Endothelial cell of hepatic sinusoid (primary cell): Measurements from ENCODE around the gene INPP4B.
"Not testable (repeated sequence)": the region's sequence is repeated elsewhere in the genome, so short reads cannot be mapped to it uniquely, and the experiment has no call there.

ENCODE experiments used
- in situ Hi-C: cut with HindIII; loops from 2 replicates; pipeline ENCODE4 v1.10.0; 2017; ENCODE audit warnings: low sequenced_read_pairs

Gene INPP4B

GRCh38 chr4:142066562-142066961, 779.5 kb downstream of the INPP4B start:
- in situ Hi-C loops: not testable (repeated sequence)

- in situ Hi-C loops: no loop called here
Observed at GRCh38 chr4:142065086-142065647, 780.9 kb downstream of the INPP4B start.

GRCh38 chr4:142064181-142064580, 781.9 kb downstream of the INPP4B start:
- in situ Hi-C loops: no loop called here

DNA sequence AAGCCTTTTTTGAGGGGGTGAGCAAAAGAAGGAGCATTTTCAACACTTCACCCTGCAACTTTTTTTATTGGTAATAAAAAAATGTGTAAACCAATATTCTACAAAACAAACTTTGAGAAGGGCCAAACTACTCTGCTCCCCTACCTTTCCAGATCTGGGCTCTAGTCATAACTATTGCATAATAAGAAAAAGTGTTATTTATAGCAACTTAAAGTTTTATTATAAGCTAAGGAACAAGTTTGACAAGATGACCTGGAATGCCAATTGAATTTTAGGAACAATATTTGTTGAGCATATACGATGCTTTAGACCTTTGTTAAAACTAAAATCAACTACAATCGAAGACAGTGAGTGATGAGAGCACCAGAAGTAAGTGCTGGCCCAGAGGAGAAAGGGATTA, 800.1 kb downstream of the INPP4B start:
- in situ Hi-C loops: no loop called here

GRCh38 chr4:142044271-142044670, 801.8 kb downstream of the INPP4B start:
- in situ Hi-C loops: no loop called here

DNA sequence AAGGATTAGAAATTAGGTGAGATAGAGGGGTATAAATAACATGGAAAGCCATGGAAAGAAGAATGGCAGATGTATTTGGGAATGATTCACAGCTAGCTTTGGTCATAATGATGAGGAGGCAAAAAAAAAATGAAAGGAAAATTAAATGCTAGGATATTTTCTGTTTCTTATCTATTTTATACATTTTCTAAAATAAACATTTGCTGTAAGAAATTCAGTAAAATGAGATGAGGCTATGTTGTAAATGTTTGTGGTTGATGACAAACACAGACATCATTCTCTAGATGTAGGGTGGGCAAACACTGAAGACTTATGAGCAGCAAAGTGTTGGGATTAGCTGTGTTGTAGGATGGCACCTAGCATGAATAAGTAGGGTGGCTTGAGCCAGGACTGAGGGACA, 802.6 kb downstream of the INPP4B start:
- in situ Hi-C loops: no loop called here

DNA sequence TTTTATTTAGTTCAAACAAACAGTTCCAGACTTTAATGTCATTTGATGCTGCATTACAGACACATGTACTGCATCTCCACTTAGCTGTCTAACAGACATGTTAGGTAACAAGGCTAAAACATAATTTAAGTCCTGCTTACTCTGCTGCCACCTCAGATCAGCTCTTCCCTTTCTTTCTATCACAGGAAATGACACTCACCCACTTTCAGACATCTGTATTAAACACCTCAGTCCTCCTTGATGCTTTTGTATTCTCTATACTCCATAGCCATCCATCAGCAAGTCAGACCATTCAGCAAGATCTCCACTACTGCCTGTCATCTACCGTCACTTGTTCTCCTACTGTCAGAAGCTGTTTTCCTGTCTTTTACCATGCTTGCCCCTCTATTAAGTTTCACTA, 804.3 kb downstream of the INPP4B start:
- in situ Hi-C loops: no loop called here

GRCh38 chr4:142040043-142040442, 806.1 kb downstream of the INPP4B start:
- in situ Hi-C loops: no loop called here

DNA sequence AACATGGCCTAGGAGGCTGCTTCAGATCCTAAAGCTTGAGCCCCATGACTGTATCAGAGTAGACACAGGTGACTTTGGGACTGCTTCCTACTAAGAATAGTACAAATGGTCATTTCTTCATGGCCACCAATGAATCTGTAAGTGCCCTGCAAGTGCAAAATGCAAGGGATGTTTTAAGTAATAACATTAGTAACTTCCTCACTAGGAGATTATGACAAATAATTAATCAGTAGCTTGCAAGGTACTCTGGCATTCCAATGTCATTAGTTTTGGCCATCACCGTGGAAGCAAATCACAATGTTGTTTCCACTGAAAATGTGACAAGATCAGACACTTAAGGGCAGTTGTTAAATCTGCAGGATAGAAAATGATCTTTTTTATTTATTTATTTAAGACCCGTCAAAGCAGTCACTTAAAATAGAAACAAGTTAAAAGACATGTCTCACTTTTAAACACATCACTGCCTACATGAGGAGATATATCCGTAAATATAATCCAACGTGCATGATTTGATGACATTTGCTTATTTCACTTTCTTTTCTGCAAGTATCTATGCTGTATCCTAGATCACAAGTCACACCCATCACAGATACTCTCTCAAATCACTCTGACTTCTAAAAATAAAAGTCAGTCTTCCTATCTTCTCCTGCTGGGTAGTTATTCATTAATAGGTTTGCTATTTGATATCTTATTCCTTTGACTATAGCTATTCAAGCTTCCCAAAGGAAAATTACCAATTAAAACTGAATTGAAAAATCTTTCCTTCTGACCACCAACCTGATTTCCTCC, 809.1 kb downstream of the INPP4B start:
- in situ Hi-C loops: no loop called here

- in situ Hi-C loops: no loop called here
Observed at GRCh38 chr4:142035566-142035965, 810.5 kb downstream of the INPP4B start.

- in situ Hi-C loops: no loop called here
Observed at GRCh38 chr4:142034101-142034500, 812.0 kb downstream of the INPP4B start.

GRCh38 chr4:142030010-142030409, 816.1 kb downstream of the INPP4B start:
- in situ Hi-C loops: no loop called here

DNA sequence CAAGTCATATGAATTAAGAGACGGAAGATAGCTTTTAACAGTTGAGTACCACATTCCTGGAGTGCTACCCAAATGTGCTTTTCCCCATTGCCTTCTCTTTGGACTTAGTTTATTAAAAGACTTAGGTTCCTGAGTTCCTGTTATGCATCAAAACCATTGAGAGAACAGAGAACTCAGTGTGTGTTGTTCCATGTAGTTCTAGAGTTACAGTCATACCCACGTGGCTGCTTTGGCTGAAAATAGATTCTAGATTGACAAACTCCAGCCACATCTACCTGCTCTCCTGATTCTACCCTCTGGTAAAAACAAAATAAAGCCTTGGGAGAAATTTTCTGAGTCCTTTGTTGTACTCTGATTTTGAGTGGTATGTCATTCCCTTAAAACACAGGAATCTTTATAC, 824.3 kb downstream of the INPP4B start:
- in situ Hi-C loops: no loop called here

DNA sequence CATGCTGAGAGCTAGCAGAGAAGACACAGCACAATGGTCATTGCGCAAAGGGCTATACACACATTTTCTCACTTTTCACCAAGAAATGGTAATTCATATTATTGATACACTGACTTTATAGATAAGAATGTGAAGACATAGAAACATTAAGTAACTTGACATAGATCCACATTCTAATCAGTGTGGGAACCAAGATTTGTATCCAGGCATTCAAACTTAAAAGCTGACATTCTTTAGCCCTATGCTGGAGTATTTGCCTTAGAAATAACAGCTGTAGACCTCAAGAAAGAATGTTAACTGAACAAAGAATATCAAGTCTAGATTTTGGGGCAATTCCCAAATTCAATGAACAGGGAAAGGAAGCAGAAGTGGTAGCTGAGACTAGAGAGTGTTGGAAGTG, 824.9 kb downstream of the INPP4B start:
- in situ Hi-C loops: no loop called here

GRCh38 chr4:142016031-142016430, 830.1 kb downstream of the INPP4B start:
- in situ Hi-C loops: no loop called here

GRCh38 chr4:142009751-142010150, 836.4 kb downstream of the INPP4B start:
- in situ Hi-C loops: no loop called here

DNA sequence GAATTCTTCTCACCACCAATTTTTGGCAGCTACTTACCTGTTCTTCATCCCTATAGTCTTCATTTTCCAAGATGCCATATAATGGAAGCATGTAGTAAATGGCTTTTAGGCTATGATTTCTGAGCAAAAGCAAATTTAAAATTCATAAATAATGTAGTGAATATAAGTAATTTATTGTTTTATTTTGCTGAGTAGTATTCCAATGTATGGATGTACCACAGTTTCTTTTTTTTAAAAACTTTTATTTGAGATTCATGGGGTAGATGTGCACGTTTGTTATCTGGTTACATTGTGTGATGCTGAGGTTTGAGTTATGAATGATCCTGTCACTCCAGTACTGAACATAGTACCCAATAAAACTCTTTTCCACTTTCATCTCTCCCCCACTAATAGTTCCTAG, 840.6 kb downstream of the INPP4B start:
- in situ Hi-C loops: no loop called here

DNA sequence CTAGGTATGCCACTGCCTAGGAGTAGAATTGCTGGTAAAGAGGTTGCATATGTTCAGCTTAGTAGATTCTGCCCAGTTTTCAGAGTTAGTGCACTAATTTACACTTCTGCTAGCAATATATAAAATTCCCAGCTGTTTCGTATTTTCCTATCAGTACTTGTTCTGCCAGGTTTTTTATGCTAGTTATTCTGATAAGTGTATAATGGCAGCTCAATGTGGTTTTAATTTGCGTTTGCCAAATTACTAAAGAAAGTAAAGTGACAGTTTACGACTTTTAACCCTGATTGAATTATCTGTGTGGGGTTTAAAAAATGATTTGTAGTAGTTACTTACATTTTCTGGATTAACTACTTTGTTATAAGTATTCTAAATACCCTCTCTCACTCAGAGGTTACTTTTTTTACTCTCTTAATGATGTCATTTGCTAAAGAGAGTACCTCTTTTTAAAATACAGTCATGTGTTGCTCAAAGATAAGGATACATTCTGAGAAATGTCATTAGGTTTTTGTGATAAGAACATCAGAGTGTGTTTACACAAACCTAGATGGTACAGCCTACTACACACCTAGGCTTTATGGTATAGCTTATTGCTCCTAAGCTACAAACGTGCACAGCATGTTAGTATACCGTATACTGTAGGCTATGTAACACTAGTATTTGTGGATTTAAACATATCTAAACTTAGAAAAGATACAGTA, 846.5 kb downstream of the INPP4B start:
- in situ Hi-C loops: no loop called here

GRCh38 chr4:141995056-141995455, 851.0 kb downstream of the INPP4B start:
- in situ Hi-C loops: no loop called here

- in situ Hi-C loops: no loop called here
Observed at GRCh38 chr4:141977433-141977832, 868.7 kb downstream of the INPP4B start.
